GM18508 (cell line): ENCODE results near the gene MDGA2.

Experiments
- ATAC-seq: cut with Tn5 transposase; IDR thresholded peaks from one replicate; pipeline ENCODE4 v1.9.1; 2021; ENCODE audit warnings: moderate number of reproducible peaks; ENCODE audit not compliant: insufficient read depth, unreplicated experiment

Gene MDGA2

DNA sequence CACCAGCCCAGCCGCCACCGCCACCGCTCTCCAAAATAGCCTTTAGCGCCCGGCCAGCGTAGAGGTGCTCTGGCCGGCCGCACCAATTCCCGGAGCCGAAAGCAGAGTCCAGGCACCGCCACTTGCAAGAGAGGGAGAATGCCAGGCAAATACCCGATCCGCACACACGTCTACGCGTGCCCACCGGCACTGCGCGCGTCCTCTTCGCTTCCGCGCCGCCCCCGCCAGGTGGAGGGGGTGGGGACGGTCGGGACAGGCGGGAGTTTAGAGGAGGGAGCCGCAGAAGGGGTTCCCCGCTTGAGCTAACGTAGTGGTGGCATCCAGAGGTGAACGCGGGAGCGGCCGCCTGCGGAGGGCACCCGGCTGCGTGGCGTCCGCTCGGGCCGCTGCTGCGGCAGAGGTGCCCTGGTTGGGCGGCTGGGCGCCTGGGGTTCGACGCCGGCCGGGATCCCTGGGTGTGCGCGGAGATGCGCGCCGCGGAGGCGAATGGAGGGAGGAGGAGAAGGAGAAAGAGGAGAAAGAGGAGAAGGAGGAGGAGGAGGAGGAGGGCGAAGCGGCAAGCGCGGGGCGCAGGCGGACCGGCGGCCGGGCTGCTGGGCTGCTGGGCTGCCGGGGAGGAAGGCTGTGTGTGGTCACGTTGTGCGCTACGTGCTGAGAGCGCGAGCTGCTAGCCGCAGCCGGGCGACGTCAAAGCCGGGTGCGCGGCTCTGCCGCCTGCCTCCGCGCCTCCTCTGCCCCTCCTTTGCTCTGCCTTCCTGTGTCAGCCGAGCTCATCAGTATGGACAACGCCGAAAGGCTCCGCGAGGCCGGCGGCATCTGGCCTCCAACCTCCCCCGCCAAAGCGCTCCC is at the start of gene MDGA2:
Gene MDGA2, minus strand, starts transcription at position 140 of the 849 bp plus-strand sequence.
- ATAC-seq = no peak

DNA sequence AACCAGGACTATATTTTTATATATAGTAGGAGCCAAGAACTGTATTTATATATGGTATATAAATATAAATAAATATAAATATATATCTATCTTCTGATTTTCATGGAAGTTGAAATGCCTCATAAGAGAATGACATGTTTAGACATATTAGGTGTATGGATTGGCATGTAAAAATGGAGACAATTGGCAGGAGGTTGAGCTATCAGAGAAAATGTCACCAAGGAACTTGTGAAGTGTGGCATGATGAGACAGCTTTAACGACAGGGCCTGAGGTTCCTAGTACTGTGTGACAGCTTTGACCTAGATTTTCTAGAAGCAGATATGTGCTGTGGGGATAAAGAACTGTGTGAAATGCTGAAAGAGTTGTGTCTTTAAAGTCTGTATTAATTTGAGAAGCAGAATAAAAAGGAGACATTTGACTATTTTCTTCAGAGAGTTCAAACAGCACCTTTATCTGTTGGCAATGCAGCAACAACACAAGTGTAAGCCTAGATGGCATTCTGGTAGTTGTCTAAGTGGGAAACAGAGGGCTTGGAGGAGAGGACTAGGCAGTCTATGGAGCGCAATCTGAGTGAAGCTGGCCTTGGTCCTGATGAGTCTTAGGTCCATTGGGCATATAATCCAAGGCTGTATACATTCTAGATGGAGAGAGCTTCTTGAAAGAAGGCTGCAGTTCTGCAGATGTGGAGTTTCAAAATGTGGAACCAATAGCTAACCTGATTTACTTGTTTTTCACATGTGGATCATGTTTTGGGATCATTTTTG is 47.7 kb upstream of the MDGA2 start:
- no peak for ATAC-seq

DNA sequence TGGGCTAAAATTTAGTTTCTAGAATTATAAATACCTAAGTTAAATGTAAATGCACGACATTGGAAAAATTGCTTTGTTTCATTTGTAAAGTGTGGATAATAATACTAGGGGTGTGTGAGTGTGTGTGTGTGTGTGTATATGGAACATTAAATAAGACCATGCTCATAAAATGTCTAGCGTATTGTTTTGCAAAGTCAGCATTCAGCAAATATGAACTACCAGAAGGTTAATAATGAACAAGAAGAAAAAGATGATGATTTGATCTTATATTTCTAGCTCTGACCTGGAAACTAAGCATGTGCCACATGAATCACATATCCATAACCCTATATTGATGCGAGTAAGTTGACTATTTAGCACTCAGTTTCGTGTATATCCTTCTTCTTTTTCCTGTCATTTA is 44.9 kb upstream of the MDGA2 start:
- no peak for ATAC-seq

DNA sequence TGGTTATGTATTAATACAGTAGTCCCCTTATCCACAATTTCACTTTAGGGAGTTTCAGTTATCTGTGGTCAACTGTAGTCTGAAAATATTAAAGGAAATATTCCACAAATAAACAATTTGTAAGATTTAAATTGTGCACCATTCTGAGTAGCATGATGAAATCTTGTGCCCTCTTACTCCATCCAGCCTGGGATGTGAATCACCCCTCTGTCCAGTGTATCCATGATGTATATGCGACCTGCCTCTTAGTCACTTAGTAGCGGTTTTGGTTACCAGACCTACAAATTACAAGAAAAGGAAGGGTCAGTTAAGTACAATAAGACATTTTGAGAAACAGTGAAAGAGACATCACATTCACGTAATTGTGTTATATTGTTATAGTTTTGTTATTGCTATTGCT is 39.9 kb upstream of the MDGA2 start:
- ATAC-seq = no peak

DNA sequence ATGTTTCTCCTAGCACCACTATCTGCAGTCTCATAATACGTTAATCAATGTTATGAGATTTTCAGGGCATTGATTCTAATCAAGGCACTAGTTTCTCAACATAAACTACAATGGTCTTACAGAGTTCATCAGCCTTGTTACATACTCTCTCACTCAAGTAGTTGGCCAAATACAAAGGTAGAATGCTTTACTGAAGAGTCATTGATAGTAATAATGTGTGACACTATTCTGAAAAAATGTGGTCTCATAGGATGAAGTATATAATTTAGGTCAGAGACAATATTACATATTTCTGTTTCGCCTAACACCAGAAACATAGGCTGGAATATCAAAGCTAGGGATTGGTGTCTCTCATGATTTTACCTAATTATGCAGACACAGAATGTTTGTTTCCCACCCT is 35.2 kb upstream of the MDGA2 start:
- ATAC-seq = no peak

DNA sequence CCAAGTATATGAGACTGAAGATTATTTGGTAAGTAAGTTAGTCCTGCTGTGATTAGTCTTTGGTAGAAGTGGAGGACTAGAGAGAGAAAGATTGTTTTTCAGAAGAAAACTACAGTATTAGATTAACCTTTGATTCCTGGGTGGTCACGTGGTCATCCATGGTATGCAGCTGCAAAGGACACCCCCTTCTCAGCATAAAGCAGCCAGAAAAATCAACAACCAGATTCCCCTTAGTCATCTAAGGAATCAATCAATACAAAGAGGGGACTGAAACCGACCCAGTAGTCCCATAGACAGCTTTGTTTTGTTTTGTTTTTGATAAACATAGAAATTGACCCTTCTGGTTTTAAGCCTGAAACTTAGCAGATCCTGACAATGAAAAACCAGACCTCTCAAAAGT is 30.3 kb upstream of the MDGA2 start:
- ATAC-seq = no peak

DNA sequence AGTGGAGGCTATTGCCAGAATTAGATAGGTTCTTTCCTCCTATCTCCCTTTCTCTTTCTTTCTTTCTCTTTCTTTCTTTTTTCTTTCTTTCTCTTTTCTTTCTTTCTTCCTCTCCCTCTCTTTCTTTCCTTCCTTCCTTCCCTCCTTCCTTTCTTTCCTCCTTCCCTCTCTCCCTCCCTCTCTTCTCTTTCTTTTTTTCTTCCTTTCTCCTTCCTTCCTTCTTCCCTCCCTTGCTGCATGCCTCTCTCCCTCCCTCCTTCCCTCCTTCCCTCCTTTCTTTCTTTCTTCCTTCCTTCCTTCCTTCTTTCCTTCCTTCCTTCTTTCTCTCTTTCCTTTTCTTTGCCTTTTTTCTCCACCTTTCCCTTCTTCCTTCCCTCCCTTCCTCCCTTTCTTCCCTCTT is 16.4 kb upstream of the MDGA2 start:
- ATAC-seq = no peak

DNA sequence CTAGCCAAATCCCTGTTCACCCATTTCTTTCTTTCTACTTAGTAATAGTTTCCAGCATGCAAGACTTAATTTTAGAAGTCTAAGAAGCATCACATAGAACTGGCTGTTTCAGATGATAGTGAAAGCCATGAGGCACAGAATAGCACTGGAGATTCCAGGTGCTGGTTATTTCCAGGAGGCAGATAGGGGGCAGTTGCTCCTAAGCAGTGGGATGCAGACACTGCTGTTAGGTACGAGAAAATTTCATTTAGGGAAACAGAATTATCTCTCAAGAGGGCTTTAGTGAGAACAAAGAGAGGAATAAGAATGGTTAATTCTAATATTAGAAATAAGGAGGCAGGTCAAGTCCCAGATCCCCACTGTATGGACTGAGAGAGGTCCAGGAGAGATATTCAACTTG is 3.6 kb upstream of the MDGA2 start:
- no peak for ATAC-seq

DNA sequence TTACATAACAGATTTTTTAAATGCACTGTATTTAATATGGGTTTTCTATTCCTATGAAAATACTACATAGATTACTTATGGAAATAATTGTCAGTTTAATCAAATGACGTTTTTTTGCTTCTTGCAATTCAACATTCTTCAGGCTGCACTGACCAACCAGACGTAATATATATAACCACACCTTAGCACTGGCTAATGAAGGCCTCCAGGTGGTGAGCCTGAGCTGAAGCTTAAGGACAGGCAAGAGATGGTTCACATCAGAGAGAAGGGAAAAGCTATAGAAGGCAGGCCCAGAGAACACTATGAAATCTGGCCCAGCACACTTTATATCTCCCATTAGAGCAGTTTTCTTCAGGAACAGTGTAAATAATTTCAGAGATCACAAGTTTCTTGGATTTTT is 2.8 kb upstream of the MDGA2 start:
- ATAC-seq = no peak

DNA sequence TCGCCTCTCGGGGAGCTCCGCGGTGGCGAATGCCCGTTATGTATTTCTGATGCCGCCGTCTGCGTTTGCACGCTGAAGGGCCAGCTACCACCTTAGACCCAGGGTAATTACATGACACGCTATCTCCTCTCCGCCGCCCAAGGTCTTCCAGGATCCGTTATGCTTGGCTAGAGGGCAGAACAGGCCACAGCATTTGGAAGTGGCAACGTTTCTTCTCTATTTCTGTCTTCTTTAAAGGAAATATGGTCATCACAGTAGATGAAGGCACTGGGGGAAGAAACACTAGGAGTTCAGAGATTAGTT is 861 bp upstream of the MDGA2 start:
- no peak for ATAC-seq

DNA sequence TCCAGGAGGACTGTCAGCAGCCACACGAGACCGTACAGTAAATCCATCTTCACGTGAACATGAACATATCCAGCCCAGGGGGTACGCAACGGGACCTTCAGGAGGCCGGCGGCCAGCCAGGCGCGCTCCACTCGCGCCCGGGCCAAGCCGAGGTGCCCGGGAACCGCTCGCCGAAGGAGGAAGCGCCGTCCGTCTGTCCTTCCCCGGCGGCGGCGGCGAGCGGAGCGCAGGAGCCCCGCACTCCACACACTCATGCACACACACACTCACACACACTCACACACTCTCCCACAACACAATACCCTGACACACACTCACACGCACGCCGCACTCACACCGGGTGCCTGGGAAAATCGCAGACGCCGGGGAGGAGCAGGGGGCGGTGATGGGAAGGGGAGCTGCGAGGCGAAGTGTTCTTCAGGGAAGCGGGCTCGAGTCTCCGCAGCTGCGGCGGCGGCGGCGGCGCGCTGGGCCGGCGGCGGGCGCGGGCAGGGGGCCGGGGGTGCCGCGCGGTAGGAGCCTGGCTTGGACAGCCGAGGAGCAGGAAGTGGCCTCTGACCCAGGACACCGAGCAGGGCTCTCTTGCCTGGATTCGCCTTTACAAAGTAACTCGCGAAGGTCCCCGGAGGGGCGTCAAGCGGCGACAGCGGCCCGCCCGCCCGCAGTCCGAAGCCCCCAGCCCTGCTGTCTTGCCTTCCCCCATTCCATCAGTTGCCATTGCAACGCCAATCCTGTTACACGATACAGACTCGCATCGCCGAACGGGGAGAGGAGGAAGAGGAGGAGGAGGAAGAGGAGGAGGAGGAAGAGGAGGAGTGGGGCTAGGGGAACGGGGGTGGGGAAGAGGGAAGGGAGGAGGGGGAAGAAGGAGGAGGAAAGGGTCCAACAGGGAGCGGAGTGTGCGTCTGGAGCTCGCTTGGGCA is 601 bp downstream of the MDGA2 start:
- no peak for ATAC-seq

DNA sequence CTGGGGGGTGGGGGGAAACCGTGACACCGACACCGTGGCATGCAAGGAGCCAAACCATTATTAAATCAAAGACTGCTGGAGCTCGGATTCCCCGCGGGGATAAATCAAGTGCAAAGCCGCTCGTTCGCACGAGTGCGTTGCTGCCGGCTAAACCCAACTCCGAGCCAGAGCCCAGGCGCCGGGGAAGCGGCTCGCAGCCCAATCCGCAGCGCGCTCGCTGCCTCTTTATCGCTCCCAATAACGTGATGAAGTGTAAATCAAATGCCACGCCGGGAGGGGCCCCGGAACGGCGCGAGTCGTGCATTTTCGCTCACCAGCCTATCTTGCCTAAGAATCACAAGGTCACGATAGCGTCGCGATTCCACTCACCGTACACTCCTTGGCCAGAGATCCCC is 1.3 kb downstream of the MDGA2 start:
- ATAC-seq = no peak

DNA sequence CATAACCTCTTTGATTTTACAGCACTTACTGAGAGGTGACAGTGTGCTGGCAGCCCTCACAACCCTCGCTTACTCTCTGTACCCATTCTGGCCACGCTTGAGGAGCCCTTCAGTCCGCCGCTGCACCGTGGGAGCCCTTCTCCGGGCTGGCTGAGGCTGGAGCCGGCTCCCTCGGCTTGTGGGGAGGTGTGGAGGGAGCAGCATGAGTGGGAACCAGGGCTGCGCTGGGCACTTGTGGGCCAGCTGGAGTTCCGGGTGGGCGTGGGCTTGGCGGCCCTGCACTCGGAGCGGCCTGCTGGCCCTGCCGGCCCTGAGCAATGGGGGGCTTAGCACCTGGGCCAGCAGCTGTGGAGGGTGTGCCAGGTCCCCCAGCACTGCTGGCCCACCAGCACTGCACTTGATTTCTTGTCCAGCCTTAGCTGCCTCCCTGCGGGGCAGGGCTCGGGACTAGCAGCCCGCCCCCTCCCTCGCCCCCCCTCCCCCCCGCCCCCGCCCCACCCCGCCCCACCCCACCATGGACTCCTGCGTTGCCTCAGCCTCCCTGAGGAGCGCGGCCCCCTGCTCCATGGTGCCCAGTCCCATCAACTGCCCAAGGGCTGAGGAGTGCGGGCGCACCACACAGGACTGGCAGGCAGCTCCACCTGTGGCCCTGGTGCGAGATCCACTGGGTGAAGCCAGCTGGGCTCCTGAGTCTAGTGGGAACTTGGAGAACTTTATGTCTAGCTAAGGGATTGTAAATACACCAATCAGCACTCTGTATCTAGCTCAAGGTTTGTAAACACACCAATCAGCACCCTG is 9.9 kb downstream of the MDGA2 start:
- ATAC-seq = no peak

DNA sequence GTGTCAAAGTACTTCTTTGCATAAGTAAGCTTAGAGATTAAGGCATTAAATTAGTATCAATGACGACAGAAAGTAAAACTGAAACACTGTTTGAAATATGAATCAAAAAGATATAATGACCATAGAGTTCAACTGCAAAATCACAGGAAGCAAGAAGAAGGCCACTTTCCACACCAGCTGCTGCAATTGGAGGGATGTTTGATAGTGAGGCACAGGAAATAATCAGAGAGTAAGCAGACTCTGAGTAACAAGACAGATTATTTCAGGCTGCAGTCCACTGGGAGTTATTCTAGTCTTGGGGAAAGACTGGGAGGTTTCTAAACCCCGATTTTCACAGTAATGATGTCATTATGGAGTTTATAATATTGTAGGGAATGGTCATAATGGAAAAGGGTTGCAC is 12.9 kb downstream of the MDGA2 start:
- no peak for ATAC-seq

DNA sequence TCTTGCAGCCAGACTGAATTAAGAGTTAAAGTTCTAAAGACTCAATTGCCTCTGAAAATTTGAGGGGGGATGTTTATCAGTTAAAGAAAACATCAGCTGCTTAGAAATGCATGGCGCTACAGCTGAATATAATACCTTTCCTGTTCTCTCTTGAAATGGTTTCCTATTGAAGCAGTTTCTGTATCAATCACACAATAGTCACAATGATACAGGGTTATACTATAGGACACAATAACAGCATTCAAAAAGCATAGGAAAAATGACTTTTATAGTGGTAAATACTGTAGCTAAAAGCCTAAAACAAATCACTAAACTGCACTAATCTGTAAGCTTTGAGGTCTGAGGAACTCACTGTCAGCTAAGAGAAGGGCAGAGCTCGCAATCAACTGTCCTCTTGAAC is 15.2 kb downstream of the MDGA2 start:
- no peak for ATAC-seq

DNA sequence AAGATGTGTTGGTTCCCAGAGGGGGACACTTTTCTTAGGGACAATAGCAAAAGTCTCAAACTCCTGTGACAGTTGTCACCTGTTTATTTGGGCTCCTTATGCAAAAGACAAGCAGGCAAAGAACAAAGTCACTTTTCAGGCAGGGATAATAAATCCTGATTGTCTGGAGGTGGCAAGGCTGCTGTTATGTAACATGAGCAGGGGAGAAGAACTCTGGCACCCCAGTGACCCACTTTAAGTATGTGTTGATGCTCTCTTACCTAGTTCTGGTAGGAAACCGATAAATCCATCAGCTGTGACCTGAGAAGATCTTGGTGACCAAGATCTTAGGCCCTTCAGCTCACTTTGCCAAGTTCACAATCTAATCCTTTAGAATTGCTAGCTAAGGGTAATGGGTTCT is 17.4 kb downstream of the MDGA2 start:
- ATAC-seq = no peak

DNA sequence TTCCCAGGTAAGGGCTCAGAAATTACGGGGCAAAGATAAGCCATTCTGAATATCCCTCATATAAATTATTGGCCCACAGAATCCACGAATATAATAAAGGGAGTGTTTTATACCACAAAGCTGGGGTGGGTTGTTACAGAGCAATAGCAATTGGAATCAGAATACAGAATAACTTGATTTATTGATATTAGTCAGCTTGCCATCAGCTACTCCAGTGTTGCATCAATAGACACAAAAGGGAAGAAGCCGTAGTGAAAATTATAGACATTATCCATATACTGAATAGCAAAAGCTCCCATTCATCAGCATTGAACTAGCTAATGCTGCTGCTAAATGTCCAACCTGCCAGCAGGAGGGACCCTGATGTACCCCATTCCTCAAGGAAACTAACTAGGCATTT is 18.3 kb downstream of the MDGA2 start:
- no peak for ATAC-seq

DNA sequence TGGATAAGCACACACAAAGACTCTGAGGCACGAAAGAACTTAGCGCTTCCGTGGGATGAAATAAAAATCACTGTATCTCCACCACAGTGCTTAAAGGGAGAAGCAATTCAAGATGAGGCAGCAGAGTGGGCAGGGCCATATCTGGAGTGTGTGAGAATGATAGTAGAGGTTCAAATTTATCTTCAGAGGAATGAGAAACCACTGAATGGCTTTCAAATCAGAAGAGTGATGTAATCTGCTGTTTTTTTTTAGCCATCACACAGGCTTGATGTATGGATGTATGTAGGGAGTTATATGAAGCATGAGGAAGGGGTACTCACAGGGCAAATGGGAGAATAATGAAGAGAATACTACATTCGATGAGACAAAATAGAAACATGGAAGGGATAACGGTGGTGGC is 24.1 kb downstream of the MDGA2 start:
- no peak for ATAC-seq

DNA sequence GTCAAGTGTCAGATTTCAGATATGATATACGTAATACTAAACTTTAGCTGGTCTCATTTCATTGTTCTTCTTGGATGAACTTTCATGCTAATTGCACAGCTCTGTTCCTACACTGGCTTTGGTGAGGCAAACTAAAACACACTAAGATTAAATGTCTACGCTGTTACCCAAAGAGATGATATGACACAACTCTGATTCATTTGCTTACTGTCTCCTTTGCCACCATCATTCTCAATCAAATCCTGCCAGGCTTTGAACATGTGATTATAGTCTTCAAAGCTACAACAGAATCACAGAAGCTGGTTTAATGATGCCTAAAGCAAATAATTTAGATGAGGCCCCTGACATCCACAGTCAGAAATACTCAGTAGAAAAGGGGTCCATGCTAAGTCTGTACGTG is 37.7 kb downstream of the MDGA2 start:
- no peak for ATAC-seq
